Erythroblast (primary cell): ENCODE results near the gene IL19.
"Not testable (repeated sequence)": the region's sequence is repeated elsewhere in the genome, so short reads cannot be mapped to it uniquely, and the experiment has no call there.

Experiments
- DNase-seq, 2 experiments: peaks; one replicate each; lab custom pipeline; 2025; lab: John Stamatoyannopoulos, UW
- GATA1 ChIP-seq: IDR thresholded peaks from 2 replicates; pipeline ENCODE4 v1.6.1; 2011; ENCODE audit warnings: low read depth, mild to moderate bottlenecking, control low read depth, low read length, moderate library complexity
- POLR2A ChIP-seq: IDR thresholded peaks from 2 replicates; pipeline ENCODE4 v1.6.1; 2011; ENCODE audit warnings: mild to moderate bottlenecking, low read length

IL19 gene

GRCh38 chr1:206850401-206850800 is 79.8 kb downstream of the IL19 start:
- no peak for DNase-seq
- TF ChIP-seq POLR2A (no peak), GATA1 (no peak)

GRCh38 chr1:206851341-206852010 is 80.9 kb downstream of the IL19 start:
- DNase-seq = no peak
- TF ChIP-seq GATA1 = no peak
- TF ChIP-seq POLR2A = no peak

- DNase-seq = not testable (repeated sequence)
Observed at GRCh38 chr1:206852662-206853061, 82.1 kb downstream of the IL19 start.

GRCh38 chr1:206853696-206854095 is 83.1 kb downstream of the IL19 start:
- DNase-seq = not testable (repeated sequence)

DNA sequence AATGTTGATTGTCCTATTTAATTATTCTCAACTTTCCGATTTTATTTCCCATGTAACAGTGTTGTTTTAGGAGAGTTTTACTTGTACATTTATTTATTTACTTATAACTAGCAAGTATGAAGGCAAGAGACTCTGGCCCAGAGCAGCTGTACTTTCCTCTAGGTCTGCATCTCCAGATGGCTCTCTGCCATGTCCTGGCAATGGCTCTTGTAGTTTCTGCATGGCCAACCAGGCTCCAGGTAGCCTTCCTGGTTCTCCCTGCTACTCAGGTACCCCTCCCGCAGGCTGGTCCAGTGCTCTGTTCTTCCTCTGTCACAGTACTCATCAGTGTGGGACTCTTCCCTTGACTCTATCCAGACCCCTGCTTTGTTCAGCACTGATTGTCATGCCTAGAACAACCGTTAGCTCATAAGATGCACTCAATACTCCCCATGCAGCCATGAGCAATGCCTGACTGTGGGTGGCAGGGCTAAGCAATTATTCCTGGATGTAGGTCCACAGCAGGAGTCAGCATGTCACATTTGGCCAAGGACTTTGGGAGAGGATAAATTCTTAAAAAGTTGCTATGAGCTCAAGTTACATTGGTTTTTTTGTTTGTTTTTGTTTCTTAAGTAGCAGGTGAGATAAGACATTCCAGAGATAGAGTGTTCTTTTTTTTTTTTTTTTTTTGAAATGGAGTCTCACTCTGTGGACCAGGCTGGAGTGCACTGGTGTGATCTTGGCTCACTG is 84.0 kb downstream of the IL19 start:
- no peak for TF ChIP-seq GATA1
- TF ChIP-seq POLR2A = no peak
- no peak for DNase-seq

DNA sequence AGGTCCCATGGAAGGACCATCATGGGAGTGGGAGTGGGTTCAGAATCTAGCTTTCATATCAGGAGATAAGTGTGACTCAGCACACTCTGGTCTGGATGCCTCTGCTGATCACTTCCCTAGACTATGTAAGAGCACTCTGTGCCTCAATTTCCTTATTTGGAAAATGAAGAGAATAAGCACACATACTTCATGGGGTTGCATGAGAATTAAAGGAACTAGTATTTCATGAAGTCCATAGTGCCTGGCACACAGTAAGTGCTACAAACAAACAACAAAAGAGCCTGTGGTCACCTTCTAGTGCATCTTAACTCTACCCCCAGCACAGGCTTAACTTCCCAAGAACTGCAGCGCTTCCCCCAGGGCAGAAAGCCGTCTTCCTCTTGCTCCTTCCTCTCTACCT is 85.3 kb downstream of the IL19 start:
- DNase-seq = no peak
- TF ChIP-seq GATA1 = no peak
- no peak for TF ChIP-seq POLR2A

DNA sequence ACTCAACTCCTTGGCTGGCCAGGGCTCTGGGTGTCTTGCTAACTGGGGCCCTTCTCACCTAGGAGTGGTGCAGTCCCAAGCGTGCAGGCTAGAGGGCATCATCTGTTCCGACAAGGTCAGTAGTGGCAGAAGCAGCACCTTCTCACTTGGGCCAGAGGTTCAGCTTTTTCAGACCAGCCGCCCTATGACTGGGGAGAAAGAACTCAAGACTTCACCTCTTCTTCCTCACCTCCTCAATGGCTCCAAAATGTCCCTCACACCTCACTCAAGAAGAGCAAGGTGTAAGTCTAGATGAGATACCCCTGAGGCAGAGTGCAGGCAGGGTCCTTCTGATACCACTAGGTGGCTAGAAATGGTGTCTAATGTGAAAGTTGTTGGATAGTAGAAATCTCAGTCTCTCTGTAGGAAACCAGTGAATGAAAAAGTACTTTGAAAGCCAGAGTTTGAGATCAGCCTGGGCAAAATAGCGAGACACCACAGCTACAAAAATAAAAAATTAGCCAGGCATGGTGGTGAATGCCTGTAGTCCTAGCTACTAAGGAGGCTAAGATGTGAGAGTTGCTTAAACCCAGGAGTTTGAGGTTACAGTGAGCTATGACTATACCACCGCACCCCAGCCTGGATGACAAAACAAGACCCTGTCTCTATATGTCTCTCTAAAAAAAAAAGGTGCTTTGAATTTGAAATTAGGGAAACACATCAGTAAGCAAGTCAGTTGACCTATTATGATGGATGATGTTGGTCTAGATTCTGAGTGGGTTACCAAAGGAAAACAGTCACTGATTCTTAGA is 86.3 kb downstream of the IL19 start:
- DNase-seq = peak; percentile 6 to 29
- TF ChIP-seq POLR2A (no peak), GATA1 (no peak)

DNA sequence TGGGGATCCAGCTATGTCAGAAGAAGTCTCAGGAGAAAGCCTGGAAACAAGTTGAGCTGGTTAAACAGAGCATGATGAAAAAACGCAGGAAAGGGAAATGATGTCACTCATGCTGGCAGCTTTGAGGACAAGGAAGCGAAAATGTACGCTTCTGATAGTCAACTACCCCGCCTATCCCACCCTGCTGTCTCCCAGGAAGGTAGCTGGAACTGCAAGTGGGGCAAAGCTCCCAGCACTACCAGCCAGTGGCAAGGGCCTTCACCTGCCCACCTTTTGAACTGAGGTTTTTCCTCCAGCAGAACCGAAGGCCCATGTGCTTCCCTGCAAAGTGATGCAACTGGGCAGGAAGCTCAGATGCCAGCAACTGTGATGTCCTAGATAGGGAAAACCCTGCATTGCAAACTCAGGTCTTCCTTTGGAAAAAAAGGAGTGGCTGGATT is 88.5 kb downstream of the IL19 start:
- no peak for DNase-seq
- no peak for TF ChIP-seq GATA1
- no peak for TF ChIP-seq POLR2A

DNA sequence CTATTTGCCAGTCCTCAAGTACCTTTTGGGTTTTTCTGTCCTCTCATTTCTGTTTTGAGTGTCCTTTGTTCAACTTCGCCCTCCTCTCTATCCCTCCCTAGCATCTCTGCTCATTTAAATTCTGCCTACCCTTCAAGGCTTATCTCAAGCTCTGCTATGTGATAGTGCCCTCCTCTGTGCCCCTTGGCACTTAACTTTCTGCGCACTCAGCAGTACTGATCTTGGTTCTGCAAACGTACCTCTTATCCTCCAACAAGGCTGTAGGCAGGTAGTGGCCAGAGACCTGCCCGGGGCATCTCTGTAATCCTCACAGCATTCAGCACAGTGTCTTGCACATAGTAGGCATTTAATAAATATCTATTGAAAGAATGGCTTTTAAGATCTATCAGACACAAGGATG is 89.6 kb downstream of the IL19 start:
- no peak for DNase-seq
- TF ChIP-seq GATA1 = no peak
- TF ChIP-seq POLR2A = no peak

DNA sequence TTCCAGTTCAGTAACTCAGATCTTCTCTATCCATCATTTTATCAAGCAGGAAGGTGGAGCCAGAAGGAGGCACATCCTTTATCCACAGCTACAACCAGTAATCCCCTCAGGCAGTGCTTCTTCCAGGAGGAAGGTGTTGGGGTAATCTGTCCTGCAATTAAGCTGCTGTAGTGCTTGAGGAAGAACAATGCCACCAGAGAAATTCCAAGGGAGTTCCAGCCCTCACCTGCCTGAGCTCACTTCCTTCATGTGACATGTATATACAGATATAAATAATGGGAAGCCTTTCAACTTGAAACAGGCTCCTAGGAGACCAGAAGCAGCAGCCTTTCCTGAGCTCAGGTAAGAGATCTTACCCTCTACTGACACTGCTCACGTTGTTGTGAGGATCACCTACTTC is 92.7 kb downstream of the IL19 start:
- TF ChIP-seq POLR2A = no peak
- no peak for TF ChIP-seq GATA1
- no peak for DNase-seq

DNA sequence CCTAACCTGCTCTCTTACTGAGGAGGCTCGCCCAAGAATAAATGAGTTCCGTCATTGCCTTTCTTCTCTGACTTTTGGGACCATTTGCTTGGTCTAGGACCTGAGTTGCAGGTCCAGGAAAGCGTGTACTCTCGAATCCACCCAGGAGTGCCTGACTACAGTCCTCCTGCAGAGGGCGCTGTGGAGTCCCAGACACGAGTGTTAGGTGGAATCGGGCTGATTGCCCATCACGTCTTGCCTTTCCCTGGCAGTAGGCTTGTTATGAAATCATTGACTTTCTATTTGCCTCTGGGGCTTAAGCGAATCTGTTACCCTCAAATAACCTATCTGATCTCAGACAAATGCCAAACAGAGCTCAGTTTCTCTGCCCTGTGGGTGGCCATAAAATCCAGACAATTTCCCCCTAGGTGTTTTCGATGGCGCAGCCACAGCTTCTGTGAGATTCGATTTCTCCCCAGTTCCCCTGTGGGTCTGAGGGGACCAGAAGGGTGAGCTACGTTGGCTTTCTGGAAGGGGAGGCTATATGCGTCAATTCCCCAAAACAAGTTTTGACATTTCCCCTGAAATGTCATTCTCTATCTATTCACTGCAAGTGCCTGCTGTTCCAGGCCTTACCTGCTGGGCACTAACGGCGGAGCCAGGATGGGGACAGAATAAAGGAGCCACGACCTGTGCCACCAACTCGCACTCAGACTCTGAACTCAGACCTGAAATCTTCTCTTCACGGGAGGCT is 94.5 kb downstream of the IL19 start, which contains the start of gene IL20:
IL20 (plus strand) TSS at position 685 of the 733 bp plus-strand sequence. CDS start 230 bp downstream, outside the sequence.
- TF ChIP-seq POLR2A = no peak
- TF ChIP-seq GATA1 = no peak
- DNase-seq = peak; percentile 78 to 88

GRCh38 chr1:206866062-206866461 is 95.5 kb downstream of the IL19 start:
- DNase-seq = no peak
- TF ChIP-seq GATA1 (no peak), POLR2A (no peak)

- TF ChIP-seq GATA1 = no peak
- no peak for TF ChIP-seq POLR2A
- no peak for DNase-seq
Observed at GRCh38 chr1:206867239-206867638, 96.7 kb downstream of the IL19 start.
